Tibial nerve (tissue), 4 donors: ENCODE measurements around the gene HLF.

Experiments used
- EP300 ChIP-seq, 2 donors: sonication (generic); formaldehyde crosslinking; IDR thresholded peaks; one replicate each; pipeline ENCODE4 v1.6.1; 2017; ENCODE audit warnings: antibody characterized with exemption in 2 of 2, mild to moderate bottlenecking in 1 of 2
- POLR2A ChIP-seq, 2 donors: fragments of 450-650 bp; IDR thresholded peaks; one replicate each; pipeline ENCODE4 v1.6.1; 2017; ENCODE audit warnings: antibody characterized with exemption in 2 of 2, mild to moderate bottlenecking in 2 of 2, moderate library complexity in 2 of 2
- TF ChIP-seq, protein P1 (sequence below), 5 experiments: fragments of 200-600 bp in 3 of 5; fragments of 450-650 bp in 2 of 5; sonication (generic) in 3 of 5; IDR thresholded peaks; one replicate each; pipeline ENCODE4 v1.5.1; 2016 to 2019; ENCODE audit warnings: antibody characterized with exemption in 5 of 5, mild to moderate bottlenecking in 3 of 5, moderate library complexity in 2 of 5

GRCh38 chr17:55348749-55349354, 84.1 kb downstream of the HLF start:
- TF ChIP-seq POLR2A (IDR thresholded peaks at IDR 0.05): no peak
- TF ChIP-seq, protein P1, sequence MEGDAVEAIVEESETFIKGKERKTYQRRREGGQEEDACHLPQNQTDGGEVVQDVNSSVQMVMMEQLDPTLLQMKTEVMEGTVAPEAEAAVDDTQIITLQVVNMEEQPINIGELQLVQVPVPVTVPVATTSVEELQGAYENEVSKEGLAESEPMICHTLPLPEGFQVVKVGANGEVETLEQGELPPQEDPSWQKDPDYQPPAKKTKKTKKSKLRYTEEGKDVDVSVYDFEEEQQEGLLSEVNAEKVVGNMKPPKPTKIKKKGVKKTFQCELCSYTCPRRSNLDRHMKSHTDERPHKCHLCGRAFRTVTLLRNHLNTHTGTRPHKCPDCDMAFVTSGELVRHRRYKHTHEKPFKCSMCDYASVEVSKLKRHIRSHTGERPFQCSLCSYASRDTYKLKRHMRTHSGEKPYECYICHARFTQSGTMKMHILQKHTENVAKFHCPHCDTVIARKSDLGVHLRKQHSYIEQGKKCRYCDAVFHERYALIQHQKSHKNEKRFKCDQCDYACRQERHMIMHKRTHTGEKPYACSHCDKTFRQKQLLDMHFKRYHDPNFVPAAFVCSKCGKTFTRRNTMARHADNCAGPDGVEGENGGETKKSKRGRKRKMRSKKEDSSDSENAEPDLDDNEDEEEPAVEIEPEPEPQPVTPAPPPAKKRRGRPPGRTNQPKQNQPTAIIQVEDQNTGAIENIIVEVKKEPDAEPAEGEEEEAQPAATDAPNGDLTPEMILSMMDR (IDR thresholded peaks at IDR 0.05): peak; percentile 66 to 89 (median 80)
- no peak for TF ChIP-seq EP300 (IDR thresholded peaks at IDR 0.05)
